ENCODE measurements around the gene HECTD1. TPM values are rescaled to one million over a fixed set of nuclear protein-coding genes. Genes with fewer than 3 reads are reported as not detected.
"Not testable (repeated sequence)": the region's sequence is repeated elsewhere in the genome, so short reads cannot be mapped to it uniquely, and the experiment has no call there.

HECTD1 gene
- total RNA-seq, 1 experiment from 2014 or later, result 153 TPM

DNA sequence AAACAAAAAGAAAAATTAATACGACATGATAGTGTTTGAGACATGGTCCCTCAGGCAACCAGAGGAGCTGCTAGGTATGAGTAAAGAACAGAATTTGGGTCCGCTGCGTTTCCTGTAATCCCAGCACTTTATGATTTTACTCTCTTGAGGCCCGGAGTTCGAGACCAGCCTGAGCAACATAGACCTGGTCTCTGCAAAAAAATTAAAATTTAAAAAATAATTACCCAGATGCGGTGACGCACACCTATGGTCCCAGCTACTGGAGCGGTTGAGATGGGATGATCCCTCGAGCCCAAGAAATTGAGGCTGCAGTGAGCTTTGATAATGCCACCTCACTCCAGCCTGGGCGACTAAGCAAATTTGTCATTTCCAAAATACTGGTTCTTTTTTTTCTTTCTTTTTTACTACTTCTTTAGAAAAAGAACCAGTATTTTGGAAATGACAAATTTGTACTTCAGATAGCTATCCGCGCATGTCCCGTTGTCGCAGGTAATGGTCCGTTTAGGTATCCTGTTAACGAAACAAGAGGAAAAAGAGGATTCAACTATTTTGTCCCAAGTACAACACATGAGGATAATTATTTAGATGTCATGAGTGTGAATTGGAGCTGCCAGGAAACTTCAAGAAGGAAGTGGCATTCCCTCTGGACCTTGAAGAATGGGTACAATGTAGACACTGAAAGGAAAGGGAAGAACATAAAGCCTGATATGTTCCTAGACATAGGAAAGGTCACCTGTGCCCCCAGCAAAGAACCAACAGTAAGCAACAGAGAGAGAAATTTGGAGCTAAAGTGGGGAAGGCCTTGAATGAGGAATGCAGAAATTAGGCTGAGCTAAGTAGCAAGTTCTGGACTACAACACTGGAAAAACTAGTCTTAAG is 1.2 kb upstream of the HECTD1 start:
- peak in 1 of 2 experiments; percentile 27 for DNase-seq
- H3K9me3 ChIP-seq (replicated peaks), result no peaks in the 10 kb centered on the region
- H3K36me3 ChIP-seq, result peaks cover 6% of the 10 kb centered on the region
- H3K27ac ChIP-seq, result peak overlapping the region; percentile 96
- peaks cover 8% of the 10 kb centered on the region for H3K4me1 ChIP-seq
- H3K4me3 ChIP-seq, result peak overlapping the region; percentile 93
- no peaks in the 10 kb centered on the region for H3K27me3 ChIP-seq

GRCh38 chr14:31207287-31207754 is 272 bp downstream of the HECTD1 start:
- Histone ChIP-seq H3K27ac (peak overlapping the region; percentile 96), H3K4me1 (peaks cover 8% of the 10 kb centered on the region), H3K9me3 (replicated peaks) (no peaks in the 10 kb centered on the region), H3K27me3 (no peaks in the 10 kb centered on the region), H3K4me3 (peak overlapping the region; percentile 93), H3K36me3 (peaks cover 8% of the 10 kb centered on the region)
- DNase-seq, result peak in 1 of 2 experiments; percentile 93

DNA sequence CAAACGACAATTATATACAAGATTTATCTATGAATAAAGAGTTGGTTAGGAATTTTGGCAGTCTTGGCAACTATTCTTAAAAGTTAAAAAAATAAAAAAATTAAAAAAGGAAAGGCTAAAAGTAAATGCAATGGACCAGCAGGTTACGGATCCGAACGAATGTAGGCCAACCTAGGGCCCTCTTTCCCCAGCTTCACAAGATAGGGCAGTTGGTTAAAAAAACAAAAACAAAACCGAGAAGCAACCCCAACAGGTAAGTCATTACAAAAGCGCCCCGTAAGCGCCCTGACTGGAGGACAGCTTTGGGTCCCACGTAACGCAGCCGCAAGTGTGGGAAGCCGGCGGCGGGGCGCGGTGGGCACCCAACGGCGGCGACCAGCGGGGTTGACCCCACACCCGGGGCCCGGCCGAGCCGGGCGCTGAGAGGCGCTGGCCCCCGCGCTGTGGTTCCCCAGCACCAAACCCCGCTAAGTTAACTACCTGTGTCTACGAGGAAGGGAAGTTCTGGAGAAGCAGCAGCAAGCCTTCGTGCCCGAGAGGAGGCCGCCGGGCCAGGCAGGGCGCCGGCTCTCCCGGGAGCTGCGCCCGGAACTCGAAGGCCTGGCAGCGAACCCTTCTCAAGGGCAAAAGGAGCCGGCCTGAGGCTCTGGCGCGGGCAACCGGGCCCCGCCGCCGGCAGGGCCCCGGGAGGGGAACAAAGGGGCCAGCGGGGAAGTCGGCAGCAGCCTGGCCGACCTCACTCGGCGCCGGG is 882 bp downstream of the HECTD1 start:
- DNase-seq, result peak in 1 of 2 experiments; percentile 42
- H3K27ac ChIP-seq, result peak overlapping the region; percentile 96
- peak overlapping the region; percentile 93 for H3K4me3 ChIP-seq
- H3K9me3 ChIP-seq (replicated peaks), result no peaks in the 10 kb centered on the region
- peaks cover 8% of the 10 kb centered on the region for H3K4me1 ChIP-seq
- peaks cover 8% of the 10 kb centered on the region for H3K36me3 ChIP-seq
- no peaks in the 10 kb centered on the region for H3K27me3 ChIP-seq

- Histone ChIP-seq H3K27ac (peak overlapping the region; percentile 96), H3K4me3 (peak overlapping the region; percentile 93), H3K4me1 (peaks cover 8% of the 10 kb centered on the region), H3K36me3 (peaks cover 8% of the 10 kb centered on the region), H3K9me3 (replicated peaks) (no peaks in the 10 kb centered on the region), H3K27me3 (no peaks in the 10 kb centered on the region)
- DNase-seq, result peak in 1 of 2 experiments; percentile 57
Measured at GRCh38 chr14:31205681-31206535, 1.7 kb downstream of the HECTD1 start.

DNA sequence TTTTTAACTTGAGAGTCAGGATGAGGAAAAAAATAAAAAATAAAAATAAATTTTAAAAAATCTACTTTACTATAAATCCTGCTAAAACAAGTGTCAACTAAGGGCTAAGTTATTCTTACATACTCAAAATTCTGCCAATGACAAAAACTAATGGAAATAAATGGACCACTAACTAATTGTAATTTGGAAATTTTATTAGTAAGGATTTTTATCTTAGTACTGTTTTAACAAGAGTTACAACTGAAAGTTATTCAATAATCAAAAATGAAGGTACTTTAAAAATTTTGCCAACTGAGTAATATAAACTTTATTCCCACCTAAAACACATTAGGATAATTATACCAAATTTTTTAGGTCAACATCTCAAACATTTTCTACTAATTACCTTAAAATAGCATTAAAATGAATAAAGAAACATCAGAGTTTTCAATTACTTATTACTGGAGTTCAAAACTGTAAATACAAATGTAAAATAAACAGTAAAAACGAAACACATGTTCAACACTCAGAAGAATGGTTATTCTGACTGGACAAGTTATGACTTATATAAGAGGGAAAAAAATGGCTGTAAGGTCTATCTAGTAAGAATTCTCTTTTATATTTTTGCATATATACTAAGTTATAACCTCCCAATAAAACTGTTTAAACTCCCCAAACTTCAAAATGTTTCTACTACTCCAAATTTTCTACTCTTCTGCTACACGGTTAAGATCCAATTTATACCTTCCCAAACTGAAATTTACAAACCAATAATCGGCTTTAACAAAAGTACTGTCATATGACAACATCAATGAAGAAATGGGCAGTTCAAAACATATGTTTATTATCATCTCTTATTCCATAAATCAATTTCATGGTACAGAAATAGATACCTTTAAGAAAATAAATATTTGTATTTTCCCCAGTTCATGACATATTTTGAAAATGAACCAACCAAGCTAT is 2.7 kb downstream of the HECTD1 start:
- no peaks in the 10 kb centered on the region for H3K27me3 ChIP-seq
- no peak for DNase-seq
- H3K36me3 ChIP-seq, result peaks cover 8% of the 10 kb centered on the region
- peak overlapping the region; percentile 93 for H3K4me3 ChIP-seq
- peaks cover 8% of the 10 kb centered on the region for H3K4me1 ChIP-seq
- no peaks in the 10 kb centered on the region for H3K9me3 ChIP-seq (replicated peaks)
- H3K27ac ChIP-seq, result no peak overlapping the region; the same call in 1 of the 2 replicates

DNA sequence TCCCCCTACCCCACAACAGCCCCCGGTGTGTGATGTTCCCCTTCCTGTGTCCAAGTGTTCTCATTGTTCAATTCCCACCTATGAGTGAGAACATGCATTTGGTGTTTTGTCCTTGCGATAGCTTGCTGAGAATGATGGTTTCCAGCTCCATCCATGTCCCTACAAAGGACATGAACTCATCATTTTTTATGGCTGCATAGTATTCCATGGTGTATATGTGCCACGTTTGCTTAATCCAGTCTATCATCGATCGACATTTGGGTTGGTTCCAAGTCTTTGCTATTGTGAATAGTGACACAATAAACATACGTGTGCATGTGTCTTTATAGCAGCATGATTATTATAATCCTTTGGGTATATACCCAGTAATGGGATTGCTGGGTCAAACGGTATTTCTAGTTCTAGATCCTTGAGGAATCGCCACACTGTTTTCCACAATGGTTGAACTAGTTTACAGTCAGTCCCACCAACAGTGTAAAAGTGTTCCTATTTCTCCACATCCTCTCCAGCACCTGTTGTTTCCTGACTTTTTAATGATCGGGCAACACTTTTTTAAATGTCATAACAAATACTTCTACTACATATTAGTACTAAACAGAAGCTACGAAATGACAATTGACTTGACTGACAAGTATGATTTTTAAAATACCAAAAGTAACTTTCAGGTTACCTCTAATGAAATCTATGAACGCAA is 3.5 kb downstream of the HECTD1 start:
- DNase-seq; H3K27me3 ChIP-seq; H3K4me1 ChIP-seq; H3K27ac ChIP-seq; H3K4me3 ChIP-seq; H3K36me3 ChIP-seq; H3K9me3 ChIP-seq (replicated peaks): not testable (repeated sequence)

GRCh38 chr14:31203414-31203742 is 4.2 kb downstream of the HECTD1 start:
- H3K36me3 ChIP-seq, result peaks cover 8% of the 10 kb centered on the region
- peaks cover 8% of the 10 kb centered on the region for H3K4me1 ChIP-seq
- H3K9me3 ChIP-seq (replicated peaks), result no peaks in the 10 kb centered on the region
- H3K27me3 ChIP-seq, result no peaks in the 10 kb centered on the region
- DNase-seq, result no peak
- no peak overlapping the region for H3K27ac ChIP-seq
- H3K4me3 ChIP-seq, result no peak overlapping the region

GRCh38 chr14:31201111-31201510 is 6.5 kb downstream of the HECTD1 start:
- Histone ChIP-seq H3K4me1 (peaks cover 8% of the 10 kb centered on the region), H3K4me3 (no peak overlapping the region), H3K27ac (no peak overlapping the region), H3K9me3 (replicated peaks) (no peaks in the 10 kb centered on the region), H3K27me3 (no peaks in the 10 kb centered on the region), H3K36me3 (peaks cover 20% of the 10 kb centered on the region)
- no peak for DNase-seq

DNA sequence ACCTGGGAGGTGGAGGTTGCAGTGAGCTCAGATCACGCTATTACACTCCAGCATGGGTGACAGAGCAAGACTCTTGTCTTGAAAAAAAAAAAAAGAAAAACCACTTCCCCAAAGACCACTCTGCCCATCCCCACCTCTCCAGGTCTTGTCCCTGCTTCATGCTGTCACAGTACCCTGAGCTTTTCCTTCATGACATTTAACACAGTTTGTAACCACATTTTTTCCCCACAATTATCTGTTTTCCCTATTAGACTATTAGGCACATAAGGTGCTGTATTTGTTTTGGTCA is 6.9 kb downstream of the HECTD1 start:
- Histone ChIP-seq H3K4me1 (peaks cover 8% of the 10 kb centered on the region), H3K36me3 (peaks cover 20% of the 10 kb centered on the region), H3K27ac (no peak overlapping the region), H3K9me3 (replicated peaks) (no peaks in the 10 kb centered on the region), H3K27me3 (no peaks in the 10 kb centered on the region), H3K4me3 (no peak overlapping the region)
- DNase-seq, result no peak

GRCh38 chr14:31197671-31198070 is 9.9 kb downstream of the HECTD1 start:
- H3K27ac ChIP-seq, result no peak overlapping the region
- no peak for DNase-seq
- no peak overlapping the region for H3K4me3 ChIP-seq
- no peaks in the 10 kb centered on the region for H3K9me3 ChIP-seq (replicated peaks)
- no peaks in the 10 kb centered on the region for H3K27me3 ChIP-seq
- peaks cover 7% of the 10 kb centered on the region; the same call in 1 of the 2 replicates for H3K4me1 ChIP-seq
- peaks cover 27% of the 10 kb centered on the region for H3K36me3 ChIP-seq

- H3K4me3 ChIP-seq, result no peak overlapping the region
- no peak overlapping the region for H3K27ac ChIP-seq
- H3K9me3 ChIP-seq (replicated peaks), result no peaks in the 10 kb centered on the region
- no peak for DNase-seq
- H3K27me3 ChIP-seq, result no peaks in the 10 kb centered on the region
- H3K36me3 ChIP-seq, result peaks cover 27% of the 10 kb centered on the region
- H3K4me1 ChIP-seq, result peaks cover 7% of the 10 kb centered on the region; the same call in 1 of the 2 replicates
Measured at GRCh38 chr14:31196839-31197492, 10.6 kb downstream of the HECTD1 start.

GRCh38 chr14:31194661-31195060 is 12.9 kb downstream of the HECTD1 start:
- H3K4me1 ChIP-seq, result peaks cover 7% of the 10 kb centered on the region; the same call in 1 of the 2 replicates
- no peaks in the 10 kb centered on the region for H3K9me3 ChIP-seq (replicated peaks)
- H3K4me3 ChIP-seq, result no peak overlapping the region
- no peak for DNase-seq
- H3K36me3 ChIP-seq, result peaks cover 31% of the 10 kb centered on the region
- H3K27ac ChIP-seq, result no peak overlapping the region
- H3K27me3 ChIP-seq, result no peaks in the 10 kb centered on the region

GRCh38 chr14:31194095-31194494 is 13.5 kb downstream of the HECTD1 start:
- peaks cover 31% of the 10 kb centered on the region for H3K36me3 ChIP-seq
- DNase-seq, result no peak
- H3K4me1 ChIP-seq, result peaks cover 7% of the 10 kb centered on the region; the same call in 1 of the 2 replicates
- H3K4me3 ChIP-seq, result no peak overlapping the region
- H3K27ac ChIP-seq, result no peak overlapping the region
- no peaks in the 10 kb centered on the region for H3K27me3 ChIP-seq
- no peaks in the 10 kb centered on the region for H3K9me3 ChIP-seq (replicated peaks)

All from SJCRH30 (cell line).